AG09319 (cell line): ENCODE results near the gene RSPO3.
"Not testable (repeated sequence)": the region's sequence is repeated elsewhere in the genome, so short reads cannot be mapped to it uniquely, and the experiment has no call there.

Experiments
- DNase-seq: peaks from one replicate; pipeline ENCODE4 v3.0.0-alpha.2; 2010; ENCODE audit warnings: low read depth; ENCODE audit errors: extremely low read depth
- CTCF ChIP-seq: IDR thresholded peaks from 2 replicates; pipeline ENCODE4 v1.5.1; 2011; ENCODE audit warnings: low read depth, mild to moderate bottlenecking, inconsistent platforms, low read length, moderate library complexity

Gene RSPO3

GRCh38 chr6:127222418-127222817, 103.9 kb downstream of the RSPO3 start:
- no peak for TF ChIP-seq CTCF
- DNase-seq: no peak

- no peak for DNase-seq
- TF ChIP-seq CTCF: no peak
Measured at GRCh38 chr6:127225497-127225896, 107.0 kb downstream of the RSPO3 start.

GRCh38 chr6:127233819-127234218, 115.3 kb downstream of the RSPO3 start:
- not testable (repeated sequence) for DNase-seq

GRCh38 chr6:127243501-127243900, 125.0 kb downstream of the RSPO3 start:
- no peak for DNase-seq
- no peak for TF ChIP-seq CTCF
